Neutrophil (primary cell): ENCODE data around the gene POC1A.

Source experiments
- H3K27ac ChIP-seq: fragments of 200-600 bp; sonication (generic); 2 replicates; pipeline ENCODE4 v1.5.1; 2016; ENCODE audit warnings: mild to moderate bottlenecking, moderate library complexity
- H3K27me3 ChIP-seq: fragments of 200-600 bp; sonication (generic); 2 replicates; pipeline ENCODE4 v1.6.0; 2016; ENCODE audit warnings: mild to moderate bottlenecking
- H3K36me3 ChIP-seq: fragments of 200-600 bp; sonication (generic); 2 replicates; pipeline ENCODE4 v1.5.1; 2017
- H3K4me1 ChIP-seq, 2 experiments: fragments of 200-600 bp in 1 of 2; sonication (generic) in 1 of 2; 1 replicate in 1 of 2; 2 replicates in 1 of 2; pipeline versions ENCODE4 v1.5.1 to v1.6.1; 2013 to 2016; ENCODE audit warnings: low read depth in 1 of 2, low read length in 1 of 2, mild to moderate bottlenecking in 1 of 2, moderate library complexity in 1 of 2; ENCODE audit not compliant: control insufficient read depth in 1 of 2, insufficient read depth in 1 of 2
- H3K4me3 ChIP-seq, 2 experiments: fragments of 200-600 bp in 1 of 2; sonication (generic) in 1 of 2; 1 replicate in 1 of 2; 2 replicates in 1 of 2; pipeline ENCODE4 v1.5.1; 2013 to 2016; ENCODE audit warnings: low read depth in 1 of 2, low read length in 1 of 2, mild to moderate bottlenecking in 1 of 2, moderate library complexity in 1 of 2
- H3K9me3 ChIP-seq: fragments of 200-600 bp; sonication (generic); 2 replicates; pipeline ENCODE4 v1.5.1; 2016
- CTCF ChIP-seq: fragments of 200-600 bp; sonication (generic); IDR thresholded peaks from 2 replicates; pipeline ENCODE4 v1.5.1; 2016; ENCODE audit warnings: antibody characterized with exemption

Gene POC1A

DNA sequence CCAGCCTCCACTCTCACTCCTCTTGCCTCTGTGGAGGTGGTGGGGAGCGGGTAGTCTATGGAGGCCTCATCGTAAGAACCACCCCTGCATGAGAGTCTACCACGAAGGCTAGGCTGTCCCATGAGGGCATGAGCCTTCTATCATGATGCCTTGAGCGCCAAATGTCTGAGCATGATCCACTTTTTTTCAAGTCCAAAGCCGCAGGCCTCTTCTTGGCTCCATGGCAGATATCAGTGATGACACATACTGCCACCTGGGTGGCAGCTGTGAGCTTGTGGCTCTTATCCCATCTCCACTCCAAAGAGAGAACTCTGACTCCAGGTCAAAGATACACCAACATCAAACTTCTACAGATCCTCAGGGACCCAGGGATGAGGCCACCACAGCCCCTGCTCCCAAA, 13.5 kb downstream of the POC1A start:
- Histone ChIP-seq H3K4me1 (no peaks in the 10 kb centered on the region), H3K9me3 (no peaks in the 10 kb centered on the region), H3K27me3 (no peaks in the 10 kb centered on the region), H3K27ac (no peak overlapping the region), H3K36me3 (peaks cover 68% of the 10 kb centered on the region), H3K4me3 (no peak overlapping the region)
- no peak for TF ChIP-seq CTCF

DNA sequence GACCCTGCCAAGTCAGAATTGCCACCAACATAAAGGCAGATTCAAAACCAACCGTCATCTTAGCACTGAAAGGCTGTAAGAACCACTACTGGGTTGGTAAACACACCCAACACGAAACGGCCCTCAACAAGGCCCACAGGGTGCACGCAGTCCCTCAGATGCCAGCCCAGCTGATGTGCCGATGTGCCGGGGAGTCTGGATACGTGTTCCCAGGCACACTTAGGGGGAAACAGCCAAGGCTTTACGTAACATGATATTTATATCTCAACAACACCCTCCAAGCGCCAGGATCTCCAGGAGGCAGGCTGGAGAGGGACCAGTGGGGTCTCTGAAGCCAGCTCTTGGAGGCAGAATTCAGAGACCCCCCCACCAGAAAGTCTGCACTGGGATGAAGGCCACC, 14.2 kb downstream of the POC1A start:
- no peak for TF ChIP-seq CTCF
- no peak overlapping the region for H3K27ac ChIP-seq
- H3K4me1 ChIP-seq = no peaks in the 10 kb centered on the region
- H3K27me3 ChIP-seq = no peaks in the 10 kb centered on the region
- H3K4me3 ChIP-seq = no peak overlapping the region
- H3K36me3 ChIP-seq = peaks cover 68% of the 10 kb centered on the region
- no peaks in the 10 kb centered on the region for H3K9me3 ChIP-seq

DNA sequence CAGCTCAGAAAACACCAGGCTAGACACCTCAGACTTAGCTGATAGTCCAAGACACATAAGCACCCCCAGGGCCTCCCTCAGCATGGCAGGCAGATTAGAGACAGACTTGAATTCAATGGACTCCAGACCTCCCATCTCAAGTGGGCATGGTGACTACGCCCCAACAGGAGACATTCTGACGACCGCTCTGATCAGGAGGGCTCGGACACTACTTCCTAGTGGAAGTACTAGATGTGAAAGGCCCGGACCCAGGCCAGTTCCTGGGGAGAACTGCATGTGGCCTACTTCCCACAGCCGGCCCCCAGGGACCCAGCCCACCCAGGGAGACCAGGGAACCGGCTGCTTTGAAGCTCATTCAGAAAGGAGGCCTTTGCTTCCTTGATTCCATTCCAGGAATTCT, 16.9 kb downstream of the POC1A start:
- Histone ChIP-seq H3K9me3 (no peaks in the 10 kb centered on the region), H3K36me3 (peaks cover 82% of the 10 kb centered on the region), H3K4me1 (no peaks in the 10 kb centered on the region), H3K27me3 (no peaks in the 10 kb centered on the region), H3K27ac (no peak overlapping the region), H3K4me3 (no peak overlapping the region)
- TF ChIP-seq CTCF = no peak

DNA sequence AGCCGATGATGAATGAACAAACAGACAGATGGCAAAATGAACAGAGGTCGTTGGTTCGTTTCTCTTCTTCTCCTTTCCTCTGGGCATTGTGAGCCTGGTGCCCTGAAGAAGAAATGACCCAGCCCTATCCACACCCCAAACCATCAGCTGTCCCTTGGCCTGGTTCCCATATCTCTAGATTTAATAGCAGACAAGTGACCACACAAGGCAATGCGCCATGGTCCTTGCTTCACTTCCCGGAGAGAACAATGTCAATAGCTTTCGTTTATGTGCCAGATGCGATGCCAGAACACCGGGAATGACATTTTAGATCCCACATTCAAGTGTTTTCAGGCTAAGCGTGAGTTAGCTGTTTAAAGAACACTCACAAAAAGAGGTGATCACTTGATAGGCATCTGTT, 17.7 kb downstream of the POC1A start:
- Histone ChIP-seq H3K27ac (no peak overlapping the region), H3K36me3 (peaks cover 84% of the 10 kb centered on the region), H3K9me3 (no peaks in the 10 kb centered on the region), H3K27me3 (no peaks in the 10 kb centered on the region), H3K4me1 (no peaks in the 10 kb centered on the region), H3K4me3 (no peak overlapping the region)
- TF ChIP-seq CTCF = no peak

- no peak overlapping the region for H3K4me3 ChIP-seq
- H3K27me3 ChIP-seq = no peaks in the 10 kb centered on the region
- TF ChIP-seq CTCF = no peak
- peaks cover 79% of the 10 kb centered on the region for H3K36me3 ChIP-seq
- H3K9me3 ChIP-seq = no peaks in the 10 kb centered on the region
- no peaks in the 10 kb centered on the region for H3K4me1 ChIP-seq
- H3K27ac ChIP-seq = no peak overlapping the region
Measured at GRCh38 chr3:52135332-52135731, 18.9 kb downstream of the POC1A start.

DNA sequence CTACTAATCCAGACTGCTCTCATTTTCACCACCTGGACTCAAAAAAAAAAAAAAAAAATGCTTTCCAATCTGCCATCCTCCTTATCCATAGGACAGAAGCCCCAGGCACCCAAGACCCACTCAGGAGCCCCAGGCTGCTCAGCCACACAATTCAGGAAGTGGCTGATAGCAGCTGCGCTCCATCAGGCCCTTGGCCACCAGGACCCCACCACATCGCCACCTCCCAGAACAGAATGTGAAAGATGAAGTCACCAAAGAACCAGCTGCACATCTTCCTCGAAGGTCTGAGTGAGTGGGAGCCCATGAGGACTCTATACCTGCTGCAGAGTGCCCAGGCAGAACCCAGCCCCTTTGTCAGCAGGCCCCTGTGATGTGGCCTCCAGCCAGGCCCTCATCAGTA, 19.5 kb downstream of the POC1A start:
- Histone ChIP-seq H3K4me1 (no peaks in the 10 kb centered on the region), H3K9me3 (no peaks in the 10 kb centered on the region), H3K27me3 (no peaks in the 10 kb centered on the region), H3K27ac (no peak overlapping the region), H3K4me3 (no peak overlapping the region), H3K36me3 (peaks cover 78% of the 10 kb centered on the region)
- no peak for TF ChIP-seq CTCF
